GM18870 (cell line): ENCODE results near the gene SDK2.

Source experiments
- ATAC-seq: cut with Tn5 transposase; IDR thresholded peaks from one replicate; pipeline ENCODE4 v1.9.1; 2021; ENCODE audit warnings: moderate library complexity; ENCODE audit not compliant: unreplicated experiment

The SDK2 gene

GRCh38 chr17:73356561-73357170, 287.6 kb downstream of the SDK2 start:
- ATAC-seq, result no peak

GRCh38 chr17:73354423-73355284, 289.6 kb downstream of the SDK2 start:
- ATAC-seq, result no peak

- ATAC-seq, result no peak
These were observed 292.0 kb downstream of the SDK2 start for GRCh38 chr17:73352261-73352660.

GRCh38 chr17:73351764-73352163, 292.5 kb downstream of the SDK2 start:
- ATAC-seq, result no peak

GRCh38 chr17:73350864-73351263, 293.4 kb downstream of the SDK2 start:
- no peak for ATAC-seq

GRCh38 chr17:73349647-73350046, 294.6 kb downstream of the SDK2 start:
- no peak for ATAC-seq

GRCh38 chr17:73349138-73349537, 295.1 kb downstream of the SDK2 start:
- ATAC-seq, result no peak

- no peak for ATAC-seq
These were observed 295.5 kb downstream of the SDK2 start for GRCh38 chr17:73348829-73349095.

GRCh38 chr17:73348018-73348828, 296.0 kb downstream of the SDK2 start:
- no peak for ATAC-seq

GRCh38 chr17:73347351-73347750, 296.9 kb downstream of the SDK2 start:
- ATAC-seq, result no peak

GRCh38 chr17:73346501-73347162, 297.6 kb downstream of the SDK2 start:
- ATAC-seq, result no peak

GRCh38 chr17:73343739-73344454, 300.3 kb downstream of the SDK2 start:
- no peak for ATAC-seq

- ATAC-seq, result no peak
These were observed 301.0 kb downstream of the SDK2 start for GRCh38 chr17:73343168-73343634.

GRCh38 chr17:73342541-73343167, 301.6 kb downstream of the SDK2 start:
- no peak for ATAC-seq

GRCh38 chr17:73342050-73342522, 302.2 kb downstream of the SDK2 start:
- ATAC-seq, result no peak

- ATAC-seq, result no peak
These were observed 302.7 kb downstream of the SDK2 start for GRCh38 chr17:73341350-73342049.

- ATAC-seq, result no peak
These were observed 304.1 kb downstream of the SDK2 start for GRCh38 chr17:73340093-73340596.

GRCh38 chr17:73338566-73339197, 305.6 kb downstream of the SDK2 start:
- ATAC-seq, result no peak

GRCh38 chr17:73338050-73338521, 306.2 kb downstream of the SDK2 start:
- ATAC-seq, result no peak
